Measurements from ENCODE around the gene BAG5.

BAG5 gene

GRCh38 chr14:103545915-103546651 is 16.4 kb downstream of the BAG5 start:
- Histone ChIP-seq H3K4me3 (ENCODE audit: low read length in 2 of 2) (no peak overlapping the region), H3K36me3 (ENCODE audit: control insufficient read depth in 2 of 2, insufficient read depth in 2 of 2, low read length in 2 of 2) (no peaks in the 10 kb centered on the region), H3K27ac (ENCODE audit: low read length) (peak overlapping the region; percentile 37), H3K9ac (ENCODE audit: low read length in 2 of 2) (no peak overlapping the region), H3K9me3 (ENCODE audit: control insufficient read depth in 2 of 2, low read length in 2 of 2) (no peaks in the 10 kb centered on the region), H3K4me1 (ENCODE audit: control insufficient read depth, insufficient read depth, low read length) (peaks cover 90% of the 10 kb centered on the region), H3K27me3 (ENCODE audit: control insufficient read depth in 1 of 2, insufficient read depth in 2 of 2, low read length in 2 of 2) (no peaks in the 10 kb centered on the region)

GRCh38 chr14:103545219-103545914 is 17.1 kb downstream of the BAG5 start:
- no peak overlapping the region for H3K9ac ChIP-seq (ENCODE audit: low read length in 2 of 2)
- peak overlapping the region; percentile 75 for H3K27ac ChIP-seq (ENCODE audit: low read length)
- peaks cover 90% of the 10 kb centered on the region for H3K4me1 ChIP-seq (ENCODE audit: control insufficient read depth, insufficient read depth, low read length)

GRCh38 chr14:103544388-103545218 is 17.9 kb downstream of the BAG5 start:
- Histone ChIP-seq H3K4me1 (ENCODE audit: control insufficient read depth, insufficient read depth, low read length) (peaks cover 88% of the 10 kb centered on the region), H3K9me3 (ENCODE audit: control insufficient read depth in 2 of 2, low read length in 2 of 2) (no peaks in the 10 kb centered on the region), H3K9ac (ENCODE audit: low read length in 2 of 2) (no peak overlapping the region), H3K4me3 (ENCODE audit: low read length in 2 of 2) (no peak overlapping the region), H3K27ac (ENCODE audit: low read length) (peak overlapping the region; percentile 75), H3K36me3 (ENCODE audit: control insufficient read depth in 2 of 2, insufficient read depth in 2 of 2, low read length in 2 of 2) (no peaks in the 10 kb centered on the region), H3K27me3 (ENCODE audit: control insufficient read depth in 1 of 2, insufficient read depth in 2 of 2, low read length in 2 of 2) (no peaks in the 10 kb centered on the region)

More at GRCh38 chr14:103545219-103545914, 17.1 kb downstream of the BAG5 start:
- Histone ChIP-seq H3K4me3 (ENCODE audit: low read length in 2 of 2) (no peak overlapping the region), H3K36me3 (ENCODE audit: control insufficient read depth in 2 of 2, insufficient read depth in 2 of 2, low read length in 2 of 2) (no peaks in the 10 kb centered on the region), H3K9me3 (ENCODE audit: control insufficient read depth in 2 of 2, low read length in 2 of 2) (no peaks in the 10 kb centered on the region), H3K27me3 (ENCODE audit: control insufficient read depth in 1 of 2, insufficient read depth in 2 of 2, low read length in 2 of 2) (no peaks in the 10 kb centered on the region)

- H3K27me3 ChIP-seq (ENCODE audit: control insufficient read depth in 1 of 2, insufficient read depth in 2 of 2, low read length in 2 of 2): no peaks in the 10 kb centered on the region
- peak overlapping the region; percentile 75 for H3K27ac ChIP-seq (ENCODE audit: low read length)
- H3K9me3 ChIP-seq (ENCODE audit: control insufficient read depth in 2 of 2, low read length in 2 of 2): no peaks in the 10 kb centered on the region
- H3K9ac ChIP-seq (ENCODE audit: low read length in 2 of 2): no peak overlapping the region
- peak overlapping the region; percentile 25 to 35 for H3K4me3 ChIP-seq (ENCODE audit: low read length in 2 of 2)
- no peaks in the 10 kb centered on the region for H3K36me3 ChIP-seq (ENCODE audit: control insufficient read depth in 2 of 2, insufficient read depth in 2 of 2, low read length in 2 of 2)
- H3K4me1 ChIP-seq (ENCODE audit: control insufficient read depth, insufficient read depth, low read length): peaks cover 88% of the 10 kb centered on the region
These were observed 18.6 kb downstream of the BAG5 start for GRCh38 chr14:103543721-103544387.

- Histone ChIP-seq H3K9ac (ENCODE audit: low read length in 2 of 2) (no peak overlapping the region), H3K27ac (ENCODE audit: low read length) (peak overlapping the region; percentile 75), H3K4me3 (ENCODE audit: low read length in 2 of 2) (peak overlapping the region in 1 of 2 donors; percentile 35), H3K27me3 (ENCODE audit: control insufficient read depth in 1 of 2, insufficient read depth in 2 of 2, low read length in 2 of 2) (no peaks in the 10 kb centered on the region), H3K9me3 (ENCODE audit: control insufficient read depth in 2 of 2, low read length in 2 of 2) (no peaks in the 10 kb centered on the region), H3K36me3 (ENCODE audit: control insufficient read depth in 2 of 2, insufficient read depth in 2 of 2, low read length in 2 of 2) (no peaks in the 10 kb centered on the region), H3K4me1 (ENCODE audit: control insufficient read depth, insufficient read depth, low read length) (peaks cover 88% of the 10 kb centered on the region)
These were observed 19.3 kb downstream of the BAG5 start for GRCh38 chr14:103543140-103543539.

- peak overlapping the region; percentile 40 to 55 for H3K4me3 ChIP-seq (ENCODE audit: low read length in 2 of 2)
- peaks cover 90% of the 10 kb centered on the region for H3K4me1 ChIP-seq (ENCODE audit: control insufficient read depth, insufficient read depth, low read length)
These were observed 19.8 kb downstream of the BAG5 start for GRCh38 chr14:103542605-103543088.

GRCh38 chr14:103541709-103542604 is 20.5 kb downstream of the BAG5 start:
- peak overlapping the region; percentile 40 to 55 for H3K4me3 ChIP-seq (ENCODE audit: low read length in 2 of 2)
- no peaks in the 10 kb centered on the region for H3K27me3 ChIP-seq (ENCODE audit: control insufficient read depth in 1 of 2, insufficient read depth in 2 of 2, low read length in 2 of 2)
- H3K4me1 ChIP-seq (ENCODE audit: control insufficient read depth, insufficient read depth, low read length): peaks cover 91% of the 10 kb centered on the region
- H3K27ac ChIP-seq (ENCODE audit: low read length): peak overlapping the region; percentile 75
- H3K36me3 ChIP-seq (ENCODE audit: control insufficient read depth in 2 of 2, insufficient read depth in 2 of 2, low read length in 2 of 2): no peaks in the 10 kb centered on the region
- H3K9ac ChIP-seq (ENCODE audit: low read length in 2 of 2): peak overlapping the region; percentile 42 to 47
- H3K9me3 ChIP-seq (ENCODE audit: control insufficient read depth in 2 of 2, low read length in 2 of 2): no peaks in the 10 kb centered on the region

More at GRCh38 chr14:103542605-103543088, 19.8 kb downstream of the BAG5 start:
- Histone ChIP-seq H3K9ac (ENCODE audit: low read length in 2 of 2) (peak overlapping the region in 1 of 2 donors; percentile 13), H3K36me3 (ENCODE audit: control insufficient read depth in 2 of 2, insufficient read depth in 2 of 2, low read length in 2 of 2) (no peaks in the 10 kb centered on the region), H3K27ac (ENCODE audit: low read length) (peak overlapping the region; percentile 75), H3K27me3 (ENCODE audit: control insufficient read depth in 1 of 2, insufficient read depth in 2 of 2, low read length in 2 of 2) (no peaks in the 10 kb centered on the region), H3K9me3 (ENCODE audit: control insufficient read depth in 2 of 2, low read length in 2 of 2) (no peaks in the 10 kb centered on the region)

GRCh38 chr14:103540821-103541708 is 21.4 kb downstream of the BAG5 start:
- Histone ChIP-seq H3K27ac (ENCODE audit: low read length) (peak overlapping the region; percentile 75), H3K27me3 (ENCODE audit: control insufficient read depth in 1 of 2, insufficient read depth in 2 of 2, low read length in 2 of 2) (no peaks in the 10 kb centered on the region), H3K9ac (ENCODE audit: low read length in 2 of 2) (peak overlapping the region in 1 of 2 donors; percentile 29), H3K9me3 (ENCODE audit: control insufficient read depth in 2 of 2, low read length in 2 of 2) (no peaks in the 10 kb centered on the region), H3K36me3 (ENCODE audit: control insufficient read depth in 2 of 2, insufficient read depth in 2 of 2, low read length in 2 of 2) (no peaks in the 10 kb centered on the region), H3K4me1 (ENCODE audit: control insufficient read depth, insufficient read depth, low read length) (peaks cover 91% of the 10 kb centered on the region), H3K4me3 (ENCODE audit: low read length in 2 of 2) (peak overlapping the region; percentile 22 to 40)
